SIG-M5 treated with dmso at 0.1 percent for 504 hours (cell line): ENCODE results near the gene RAPGEF4.

Experiments used
- DNase-seq: peaks from one replicate; lab custom pipeline; 2025; ENCODE audit not compliant: unreplicated experiment; lab: John Stamatoyannopoulos, UW

The RAPGEF4 gene

GRCh38 chr2:172735582-172736423 lies at the start of gene RAPGEF4:
Gene RAPGEF4 (plus strand): TSS chr2:172735845. CDS start chr2:172735984, 139 bp downstream.
- no peak for DNase-seq

- peak; percentile 80 for DNase-seq
These were observed 42.6 kb upstream of the RAPGEF4 start for GRCh38 chr2:172693037-172693436.

- DNase-seq: peak; percentile 71
These were observed 41.9 kb upstream of the RAPGEF4 start for GRCh38 chr2:172693529-172694455.

- no peak for DNase-seq
These were observed 38.3 kb upstream of the RAPGEF4 start for GRCh38 chr2:172697296-172697695.

- peak; percentile 69 for DNase-seq
These were observed 37.4 kb upstream of the RAPGEF4 start for GRCh38 chr2:172698041-172698863.

GRCh38 chr2:172701250-172701649 lies 34.4 kb upstream of the RAPGEF4 start:
- DNase-seq: no peak

GRCh38 chr2:172702451-172702850 lies 33.2 kb upstream of the RAPGEF4 start:
- no peak for DNase-seq

- peak; percentile 31 for DNase-seq
These were observed 31.3 kb upstream of the RAPGEF4 start for GRCh38 chr2:172704072-172704936.

GRCh38 chr2:172705352-172705751 lies 30.3 kb upstream of the RAPGEF4 start:
- no peak for DNase-seq

- no peak for DNase-seq
These were observed 27.4 kb upstream of the RAPGEF4 start for GRCh38 chr2:172708247-172708646.

GRCh38 chr2:172709566-172710291 lies 25.9 kb upstream of the RAPGEF4 start:
- DNase-seq: no peak

- peak; percentile 53 for DNase-seq
These were observed 25.0 kb upstream of the RAPGEF4 start for GRCh38 chr2:172710584-172711047.

GRCh38 chr2:172711110-172711509 lies 24.5 kb upstream of the RAPGEF4 start:
- DNase-seq: no peak

GRCh38 chr2:172712251-172712650 lies 23.4 kb upstream of the RAPGEF4 start:
- DNase-seq: no peak

GRCh38 chr2:172713365-172713875 lies 22.2 kb upstream of the RAPGEF4 start:
- no peak for DNase-seq

GRCh38 chr2:172722481-172722880 lies 13.2 kb upstream of the RAPGEF4 start:
- no peak for DNase-seq

- no peak for DNase-seq
These were observed 12.4 kb upstream of the RAPGEF4 start for GRCh38 chr2:172723286-172723685.

GRCh38 chr2:172724724-172725123 lies 10.9 kb upstream of the RAPGEF4 start:
- DNase-seq: no peak

GRCh38 chr2:172725284-172725683 lies 10.4 kb upstream of the RAPGEF4 start:
- DNase-seq: no peak
